ENCODE results near the gene ITPKB. TPM values are rescaled to one million over a fixed set of nuclear protein-coding genes. Genes with fewer than 3 reads are reported as not detected.
A peak's percentile ranks its signal among the peaks of the same experiment; 100 is the strongest.

Gene ITPKB
- total RNA-seq, 1 experiment from 2014 or later: 4.4 TPM

GRCh38 chr1:226645279-226645976 is 93.7 kb downstream of the ITPKB start:
- H3K4me3 Mint-ChIP-seq (ENCODE audit: unreplicated experiment): no peak overlapping the region
- no peaks in the 10 kb centered on the region for H3K9me3 ChIP-seq
- H3K9me3 Mint-ChIP-seq (ENCODE audit: unreplicated experiment): no peaks in the 10 kb centered on the region
- DNase-seq: no peak
- no peaks in the 10 kb centered on the region for H3K36me3 Mint-ChIP-seq (ENCODE audit: insufficient read depth, unreplicated experiment)
- H3K27ac Mint-ChIP-seq (ENCODE audit: unreplicated experiment): peak overlapping the region; percentile 69
- no peak overlapping the region for H3K4me3 ChIP-seq (ENCODE audit: low read depth, low read length)
- POLR2A ChIA-PET: interaction anchor here (0.7 kb wide), 1 partner anchor 9 kb away, joined by 3 read pairs; no protein-coding TSS in a partner anchor
- H3K27me3 ChIP-seq (replicated peaks; ENCODE audit: control insufficient read depth, insufficient read depth, low read length): peaks cover 1% of the 10 kb centered on the region; the same call in 1 of the 2 replicates
- no peaks in the 10 kb centered on the region for H3K4me1 ChIP-seq
- no peak for TF ChIP-seq CTCF (IDR thresholded peaks at IDR 0.05; ENCODE audit: insufficient read depth in 1 of 2, low read depth in 1 of 2, low read length in 1 of 2, severe bottlenecking in 1 of 2, unreplicated experiment in 1 of 2)
- intact Hi-C loops (cut with micrococcal nuclease; ENCODE audit: unreplicated experiment): no loop called here
- no TSS peak for BruUV-seq (replicated peaks)
- H3K27me3 Mint-ChIP-seq (ENCODE audit: insufficient read depth, unreplicated experiment): no peaks in the 10 kb centered on the region
- no peaks in the 10 kb centered on the region; the same call in 1 of the 2 replicates for H3K36me3 ChIP-seq (ENCODE audit: control insufficient read depth, insufficient read depth, low read length)
- CTCF ChIA-PET: no interaction called here
- no peaks in the 10 kb centered on the region for H3K4me1 Mint-ChIP-seq (ENCODE audit: low read depth, unreplicated experiment)

GRCh38 chr1:226644541-226645176 is 94.4 kb downstream of the ITPKB start:
- Mint-ChIP-seq H3K4me1 (ENCODE audit: low read depth, unreplicated experiment) (no peaks in the 10 kb centered on the region), H3K9me3 (ENCODE audit: unreplicated experiment) (no peaks in the 10 kb centered on the region), H3K27ac (ENCODE audit: unreplicated experiment) (no peak overlapping the region), H3K27me3 (ENCODE audit: insufficient read depth, unreplicated experiment) (no peaks in the 10 kb centered on the region), H3K36me3 (ENCODE audit: insufficient read depth, unreplicated experiment) (no peaks in the 10 kb centered on the region), H3K4me3 (ENCODE audit: unreplicated experiment) (no peak overlapping the region)
- POLR2A ChIA-PET: no interaction called here
- H3K4me1 ChIP-seq: no peaks in the 10 kb centered on the region
- TF ChIP-seq CTCF (IDR thresholded peaks at IDR 0.05; ENCODE audit: insufficient read depth in 1 of 2, low read depth in 1 of 2, low read length in 1 of 2, severe bottlenecking in 1 of 2, unreplicated experiment in 1 of 2): no peak
- intact Hi-C loops (cut with micrococcal nuclease; ENCODE audit: unreplicated experiment): no loop called here
- H3K36me3 ChIP-seq (ENCODE audit: control insufficient read depth, insufficient read depth, low read length): no peaks in the 10 kb centered on the region; the same call in 1 of the 2 replicates
- CTCF ChIA-PET: no interaction called here
- DNase-seq: no peak
- H3K4me3 ChIP-seq (ENCODE audit: low read depth, low read length): no peak overlapping the region
- no TSS peak for BruUV-seq (replicated peaks)
- peaks cover 1% of the 10 kb centered on the region; the same call in 1 of the 2 replicates for H3K27me3 ChIP-seq (replicated peaks; ENCODE audit: control insufficient read depth, insufficient read depth, low read length)
- H3K9me3 ChIP-seq: no peaks in the 10 kb centered on the region

- no peaks in the 10 kb centered on the region for H3K27me3 Mint-ChIP-seq (ENCODE audit: insufficient read depth, unreplicated experiment)
- BruUV-seq (replicated peaks): no TSS peak
- CTCF ChIA-PET: interaction anchor here (0.6 kb wide), 1 partner anchor 10 kb away, joined by 3 read pairs; no protein-coding TSS in a partner anchor
- H3K4me3 ChIP-seq (ENCODE audit: low read depth, low read length): no peak overlapping the region
- no peaks in the 10 kb centered on the region for H3K36me3 Mint-ChIP-seq (ENCODE audit: insufficient read depth, unreplicated experiment)
- H3K9me3 ChIP-seq: no peaks in the 10 kb centered on the region
- no peaks in the 10 kb centered on the region for H3K36me3 ChIP-seq (ENCODE audit: control insufficient read depth, insufficient read depth, low read length)
- no peak for TF ChIP-seq CTCF (IDR thresholded peaks at IDR 0.05; ENCODE audit: insufficient read depth in 1 of 2, low read depth in 1 of 2, low read length in 1 of 2, severe bottlenecking in 1 of 2, unreplicated experiment in 1 of 2)
- DNase-seq: no peak
- H3K4me1 ChIP-seq: no peaks in the 10 kb centered on the region
- no peaks in the 10 kb centered on the region for H3K4me1 Mint-ChIP-seq (ENCODE audit: low read depth, unreplicated experiment)
- H3K9me3 Mint-ChIP-seq (ENCODE audit: unreplicated experiment): no peaks in the 10 kb centered on the region
- intact Hi-C loops (cut with micrococcal nuclease; ENCODE audit: unreplicated experiment): no loop called here
- no peaks in the 10 kb centered on the region for H3K27me3 ChIP-seq (replicated peaks; ENCODE audit: control insufficient read depth, insufficient read depth, low read length)
- H3K4me3 Mint-ChIP-seq (ENCODE audit: unreplicated experiment): no peak overlapping the region
- no peak overlapping the region for H3K27ac Mint-ChIP-seq (ENCODE audit: unreplicated experiment)
- POLR2A ChIA-PET: no interaction called here
These were observed 95.2 kb downstream of the ITPKB start for GRCh38 chr1:226643611-226644540.
